HG03378 (cell line): ENCODE results near the gene GPX4.

Experiments
- ATAC-seq: cut with Tn5 transposase; IDR thresholded peaks from one replicate; pipeline ENCODE4 v1.9.1; 2021; ENCODE audit warnings: mild to moderate bottlenecking, moderate library complexity; ENCODE audit not compliant: unreplicated experiment

GPX4 gene

DNA sequence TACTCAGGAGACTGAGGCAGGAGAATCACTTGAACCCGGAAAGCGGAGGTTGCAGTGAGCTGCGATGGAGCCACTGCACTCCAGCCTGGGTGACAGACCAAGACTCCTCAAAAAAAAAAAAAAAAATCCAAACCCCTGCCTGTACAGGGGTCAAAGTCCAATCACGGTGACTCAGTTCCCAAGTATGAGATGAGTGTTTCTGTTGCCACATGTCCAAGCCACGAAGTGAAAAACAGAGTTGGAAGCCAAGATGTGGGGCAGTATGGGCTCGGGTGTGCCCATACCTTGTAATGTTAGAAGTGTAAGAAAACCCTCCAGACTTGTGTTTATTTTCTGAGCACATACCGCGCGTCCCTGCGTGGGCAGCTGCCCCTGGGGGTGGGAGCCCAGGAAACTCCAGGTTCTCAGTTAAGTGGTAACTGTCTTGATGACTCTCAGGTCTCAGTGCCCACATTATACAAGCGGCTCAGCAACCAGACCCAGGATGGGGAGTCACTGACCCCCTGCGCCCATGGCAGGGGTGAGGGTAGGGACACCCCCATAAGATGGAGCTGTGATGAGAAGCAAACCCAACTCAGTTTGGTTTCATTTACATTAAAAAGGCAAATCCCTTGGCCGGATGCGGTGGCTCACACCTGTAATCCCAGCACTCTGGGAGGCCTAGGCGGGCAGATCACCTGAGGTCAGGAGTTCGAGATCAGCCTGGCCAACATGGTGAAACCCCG is 1.2 kb upstream of the GPX4 start:
- no peak for ATAC-seq

DNA sequence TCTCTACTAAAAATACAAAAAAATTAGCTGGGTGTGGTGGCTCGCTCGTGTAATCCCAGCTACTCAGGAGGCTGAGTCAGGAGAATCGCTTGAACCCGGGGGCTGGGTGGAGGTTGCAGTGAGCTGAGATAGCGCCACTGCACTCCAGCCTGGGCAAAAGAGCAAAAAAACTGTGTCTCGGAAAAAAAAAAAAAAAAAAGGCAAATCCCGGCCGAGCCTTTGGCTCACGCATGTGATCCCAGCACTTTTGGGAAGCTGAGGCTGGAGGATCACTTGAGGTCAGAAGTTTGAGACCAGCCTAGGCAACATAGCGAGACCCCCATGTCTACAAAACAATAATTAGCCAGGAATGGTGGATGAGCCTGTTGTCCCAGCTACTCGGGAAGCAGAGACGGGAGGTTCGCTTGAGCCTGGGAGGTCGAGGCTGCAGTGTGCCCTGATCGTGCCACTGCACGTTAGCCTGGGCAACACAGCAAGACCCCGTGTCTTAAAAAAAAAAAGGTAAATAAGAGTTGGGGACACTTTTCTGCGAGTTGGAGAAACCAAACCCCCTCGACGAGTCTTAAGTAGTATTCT is 574 bp upstream of the GPX4 start:
- no peak for ATAC-seq

DNA sequence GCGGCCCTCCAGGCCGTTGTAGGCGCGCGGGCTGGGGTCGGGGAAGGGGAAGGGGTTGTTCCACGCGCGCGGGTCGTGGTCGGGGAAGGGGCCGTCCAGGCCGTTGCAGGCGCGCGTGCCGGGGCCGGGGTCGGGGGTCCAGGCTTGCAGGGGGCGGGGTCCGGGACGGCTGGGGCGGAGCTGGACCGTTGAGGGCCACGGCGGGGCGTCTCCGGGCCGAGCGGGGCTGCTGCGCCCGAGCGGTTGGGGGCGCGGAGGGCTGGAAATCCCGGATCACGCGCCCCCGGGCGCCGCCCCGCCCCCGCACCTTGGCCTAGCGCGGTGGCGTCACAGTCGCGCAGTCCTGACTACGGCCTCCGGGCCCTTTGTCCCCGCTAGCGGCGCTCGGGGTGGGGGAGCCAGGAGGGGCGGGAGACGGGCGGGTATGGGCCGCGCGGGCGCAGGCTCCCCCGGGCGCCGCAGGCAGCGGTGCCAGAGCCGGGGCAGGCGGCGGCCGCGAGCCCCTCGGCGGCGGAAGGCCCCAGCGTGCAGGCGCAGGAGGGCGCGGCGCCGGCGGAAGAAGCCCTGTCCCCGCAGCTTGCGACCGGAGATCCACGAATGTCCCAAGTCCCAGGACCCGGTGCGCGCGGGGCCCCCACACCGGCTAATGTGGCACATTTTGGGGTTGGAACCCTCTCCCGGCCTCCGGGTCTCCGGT is 665 bp downstream of the GPX4 start:
- no peak for ATAC-seq

DNA sequence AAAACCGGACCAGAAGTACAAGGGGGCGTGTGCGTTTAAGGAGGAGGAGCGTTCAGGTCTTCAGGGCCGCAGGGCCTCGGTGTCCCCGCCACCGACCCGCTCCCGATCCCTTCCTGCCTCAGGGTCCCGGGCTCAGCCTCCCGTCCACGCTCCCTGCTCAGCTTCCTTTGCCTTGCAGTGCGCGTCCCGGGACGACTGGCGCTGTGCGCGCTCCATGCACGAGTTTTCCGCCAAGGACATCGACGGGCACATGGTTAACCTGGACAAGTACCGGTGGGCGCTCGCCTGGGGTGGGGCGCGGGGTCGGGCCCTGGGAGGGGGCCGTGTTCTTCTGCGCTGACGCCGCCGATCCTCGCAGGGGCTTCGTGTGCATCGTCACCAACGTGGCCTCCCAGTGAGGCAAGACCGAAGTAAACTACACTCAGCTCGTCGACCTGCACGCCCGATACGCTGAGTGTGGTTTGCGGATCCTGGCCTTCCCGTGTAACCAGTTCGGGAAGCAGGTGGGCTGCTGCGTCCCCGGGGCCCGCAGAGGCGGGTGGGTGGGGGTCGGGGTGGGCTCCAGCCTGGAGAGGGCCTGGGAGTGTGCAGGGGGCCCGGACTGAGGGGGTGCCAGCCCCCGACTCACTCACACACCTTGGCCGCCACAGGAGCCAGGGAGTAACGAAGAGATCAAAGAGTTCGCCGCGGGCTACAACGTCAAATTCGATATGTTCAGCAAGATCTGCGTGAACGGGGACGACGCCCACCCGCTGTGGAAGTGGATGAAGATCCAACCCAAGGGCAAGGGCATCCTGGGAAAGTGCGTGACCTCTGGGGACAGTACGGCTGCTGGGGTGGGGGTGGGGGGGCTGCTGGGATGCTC is 1.4 kb downstream of the GPX4 start:
- no peak for ATAC-seq

DNA sequence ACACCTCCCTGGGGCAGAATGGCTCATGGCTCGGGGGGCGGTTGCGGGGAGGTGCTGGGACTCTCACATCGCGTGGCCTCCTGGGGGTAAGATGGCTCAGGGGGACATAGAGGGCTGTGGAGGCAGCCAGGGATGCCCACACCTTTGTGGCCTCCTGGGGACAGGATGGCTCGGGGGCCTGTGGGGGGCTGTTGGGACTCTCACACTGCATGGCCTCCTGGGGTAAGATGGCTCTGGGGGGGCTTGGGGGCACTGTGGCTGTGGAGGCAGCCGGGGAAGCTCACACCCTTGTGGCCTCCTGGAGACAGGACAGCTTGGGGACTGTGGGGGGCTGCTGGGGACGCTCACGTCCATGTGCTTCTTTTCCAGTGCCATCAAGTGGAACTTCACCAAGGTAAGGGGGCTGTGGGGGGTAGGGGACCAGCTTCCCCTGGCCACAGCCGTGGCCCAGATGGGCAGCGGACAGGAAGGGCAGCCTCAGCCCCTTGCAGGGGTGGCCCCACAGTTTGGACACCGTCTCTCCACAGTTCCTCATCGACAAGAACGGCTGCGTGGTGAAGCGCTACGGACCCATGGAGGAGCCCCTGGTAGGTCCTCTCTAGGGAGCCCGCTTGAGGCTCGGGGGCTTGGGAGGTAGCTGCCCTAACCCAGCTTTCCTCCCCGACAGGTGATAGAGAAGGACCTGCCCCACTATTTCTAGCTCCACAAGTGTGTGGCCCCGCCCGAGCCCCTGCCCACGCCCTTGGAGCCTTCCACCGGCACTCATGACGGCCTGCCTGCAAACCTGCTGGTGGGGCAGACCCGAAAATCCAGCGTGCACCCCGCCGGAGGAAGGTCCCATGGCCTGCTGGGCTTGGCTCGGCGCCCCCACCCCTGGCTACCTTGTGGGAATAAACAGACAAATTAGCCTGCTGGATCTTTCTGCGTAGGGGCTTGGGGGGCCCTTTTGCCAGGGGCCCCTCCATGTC is 2.4 kb downstream of the GPX4 start:
- ATAC-seq: no peak

DNA sequence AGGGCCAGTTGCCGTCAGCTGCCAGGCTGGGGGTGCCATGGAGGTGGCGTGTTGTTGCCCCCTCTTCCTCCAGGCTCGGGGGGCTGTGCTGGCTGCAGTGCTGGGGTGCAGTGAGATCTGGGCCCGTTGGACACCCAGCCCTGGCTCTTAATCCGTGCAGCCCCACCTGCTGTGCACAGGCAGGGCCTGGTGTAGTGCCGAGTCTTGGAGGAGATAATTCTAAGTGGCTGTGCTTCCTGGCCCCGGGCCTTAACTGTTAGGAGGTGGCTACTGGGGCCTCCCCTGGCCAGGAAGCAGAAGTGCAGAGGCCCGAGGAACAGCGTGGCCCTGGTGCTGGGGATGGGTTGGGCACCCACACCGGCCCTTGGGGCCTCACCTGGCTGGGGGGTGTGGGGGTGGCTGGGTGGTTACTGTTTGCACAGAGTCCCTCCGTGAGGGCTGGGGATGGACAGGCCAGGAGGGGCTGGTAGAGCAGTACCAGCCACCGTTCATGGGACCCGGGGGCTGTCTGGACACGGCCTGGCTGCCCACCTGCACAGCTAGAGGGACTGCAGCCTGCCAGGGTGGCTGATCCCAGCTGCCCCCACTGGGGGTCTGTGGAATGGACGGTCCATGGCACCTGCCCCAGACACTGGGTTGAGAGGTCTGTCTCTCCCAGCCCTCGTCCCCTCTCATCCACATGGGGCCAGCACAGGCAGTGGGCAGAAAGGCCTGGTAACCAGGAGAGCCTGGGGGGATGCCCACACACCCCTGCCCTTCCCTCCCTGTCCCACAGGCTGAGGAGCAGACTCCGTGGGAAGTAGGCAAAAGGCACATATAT is 3.3 kb downstream of the GPX4 start:
- ATAC-seq: no peak

DNA sequence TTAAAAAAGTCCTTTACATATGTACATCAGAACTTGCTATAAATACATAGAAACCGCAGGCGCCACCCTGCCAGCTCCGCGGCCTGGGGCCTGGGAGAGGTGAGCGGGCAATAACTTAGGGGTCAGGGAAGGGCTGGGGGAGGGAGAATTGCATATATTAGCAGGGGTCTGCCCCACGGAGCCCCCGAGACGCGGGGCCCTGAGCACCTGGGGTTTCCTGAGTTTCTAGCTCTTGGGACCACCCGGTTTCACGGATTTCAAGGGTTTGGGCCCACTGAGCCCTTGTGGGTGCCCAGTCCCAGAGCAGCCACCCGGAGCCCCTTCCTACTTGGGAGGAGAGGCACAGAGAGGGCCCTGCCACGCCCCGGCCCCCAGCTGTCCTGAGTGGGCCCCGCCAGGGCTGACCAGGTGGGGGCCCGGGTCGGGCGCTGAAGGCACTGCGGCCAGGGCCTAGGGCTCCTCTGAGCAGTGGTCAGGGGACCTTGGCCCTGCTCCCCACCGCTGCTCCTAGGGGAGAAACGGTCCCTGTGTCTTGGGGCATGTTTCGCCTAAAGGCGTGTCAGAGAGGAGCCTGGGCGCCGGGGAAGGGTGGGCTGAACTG is 4.0 kb downstream of the GPX4 start:
- ATAC-seq: no peak

DNA sequence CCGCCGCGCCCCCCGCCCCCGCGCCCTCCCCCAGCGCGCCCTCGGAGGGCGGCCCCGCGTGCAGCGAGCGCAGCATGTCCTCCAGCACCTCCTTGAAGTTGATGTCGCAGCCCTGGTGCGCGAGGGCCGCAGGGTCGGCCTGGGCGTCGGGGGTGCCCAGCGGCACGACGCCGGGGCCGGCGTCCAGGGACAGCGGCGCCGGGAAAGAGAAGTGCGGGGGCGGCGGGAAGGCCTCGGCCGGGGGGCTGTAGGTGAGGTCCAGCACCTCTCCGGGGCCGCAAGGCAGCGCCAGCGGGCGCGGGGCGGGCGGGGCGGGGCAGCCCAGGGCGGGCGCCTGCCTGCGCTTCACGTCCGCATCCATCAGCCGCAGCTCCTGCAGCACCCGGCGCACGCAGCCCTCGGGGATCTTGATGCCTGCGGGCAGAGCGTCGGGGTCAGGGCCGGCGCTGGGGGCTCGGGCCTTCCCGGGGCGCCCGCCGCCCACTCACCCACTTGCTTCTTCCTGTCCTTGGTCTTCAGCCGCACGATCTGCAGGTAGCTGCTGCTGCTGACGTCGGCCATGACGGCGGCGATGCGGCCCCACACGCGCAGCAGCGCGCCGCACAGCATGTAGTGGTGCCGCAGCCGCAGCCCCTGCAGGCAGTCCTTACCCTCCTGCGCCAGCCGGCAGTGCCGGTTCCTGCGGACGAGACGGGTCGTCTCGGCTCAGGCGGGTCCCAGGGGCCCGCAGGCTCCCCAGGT is 4.7 kb downstream of the GPX4 start:
- no peak for ATAC-seq

DNA sequence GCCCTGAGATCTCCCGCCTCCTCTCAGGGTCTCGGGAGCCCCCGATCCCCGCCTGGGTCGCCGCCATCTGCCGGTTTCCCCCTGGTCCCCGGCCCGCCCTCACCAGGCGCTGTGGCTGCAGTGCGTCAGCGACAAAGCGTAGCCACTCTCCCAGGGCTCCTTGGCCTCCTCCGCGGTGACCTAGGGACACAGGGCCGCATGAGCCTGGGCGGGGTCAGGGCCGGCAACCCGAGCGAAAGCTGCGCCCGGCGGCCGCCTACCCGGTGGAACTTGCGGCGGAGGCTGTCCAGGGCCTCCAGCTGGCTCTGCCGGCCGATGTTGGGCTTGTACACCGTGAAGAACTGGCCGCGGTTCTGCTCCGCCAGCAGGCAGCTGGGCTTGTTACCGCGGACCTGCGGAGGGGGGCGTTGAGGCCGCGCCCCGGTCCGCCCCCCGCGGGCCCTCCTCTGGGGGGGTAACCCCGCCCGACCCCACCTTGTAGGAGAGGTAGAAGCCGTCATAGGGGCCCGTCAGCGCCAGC is 5.3 kb downstream of the GPX4 start:
- no peak for ATAC-seq

DNA sequence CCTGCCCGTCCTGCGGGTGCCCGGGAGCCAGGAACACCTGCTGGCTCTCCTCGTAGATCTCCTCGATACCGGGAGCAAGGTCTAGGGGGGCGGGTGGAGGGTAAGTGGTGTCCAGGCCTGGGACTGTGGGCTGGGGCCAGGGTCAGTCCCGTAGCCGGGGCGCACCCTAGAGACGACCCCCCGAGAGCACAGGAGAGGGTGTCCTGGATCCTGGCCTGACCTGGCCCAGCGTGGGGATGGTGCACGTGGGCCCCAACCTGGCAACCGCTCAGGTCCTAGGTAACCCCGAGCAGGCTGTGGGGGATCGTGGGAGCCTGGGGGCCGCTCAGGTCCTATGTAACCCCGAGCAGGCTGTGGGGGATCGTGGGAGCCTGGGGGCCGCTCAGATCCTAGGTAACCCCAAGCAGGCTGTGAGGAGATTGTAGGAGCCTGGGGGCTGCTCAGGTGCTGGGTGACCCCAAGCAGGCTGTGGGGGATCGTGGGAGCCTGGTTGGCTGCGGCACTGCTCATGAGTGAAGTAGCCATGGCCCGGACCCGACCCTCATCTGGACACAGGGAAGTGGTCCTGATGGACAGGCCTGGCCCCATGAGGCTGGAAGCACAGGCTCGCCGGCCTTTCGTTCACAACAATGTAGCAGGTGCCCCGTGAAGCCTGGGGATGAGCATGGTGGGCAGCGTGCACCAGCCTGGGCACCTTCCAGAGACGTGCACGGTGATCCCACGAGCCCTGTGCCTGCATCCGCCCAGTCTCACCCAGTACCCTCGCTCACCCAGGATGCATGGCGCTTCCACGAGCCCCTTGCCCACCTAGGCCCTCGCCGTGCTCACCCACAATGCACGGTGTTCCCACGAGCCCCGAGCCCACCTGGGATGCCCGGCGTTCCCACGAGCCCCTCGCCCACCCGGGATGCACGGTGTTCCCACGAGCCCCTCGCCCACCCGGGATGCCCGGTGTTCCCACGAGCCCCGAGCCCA is 6.2 kb downstream of the GPX4 start:
- ATAC-seq: no peak

DNA sequence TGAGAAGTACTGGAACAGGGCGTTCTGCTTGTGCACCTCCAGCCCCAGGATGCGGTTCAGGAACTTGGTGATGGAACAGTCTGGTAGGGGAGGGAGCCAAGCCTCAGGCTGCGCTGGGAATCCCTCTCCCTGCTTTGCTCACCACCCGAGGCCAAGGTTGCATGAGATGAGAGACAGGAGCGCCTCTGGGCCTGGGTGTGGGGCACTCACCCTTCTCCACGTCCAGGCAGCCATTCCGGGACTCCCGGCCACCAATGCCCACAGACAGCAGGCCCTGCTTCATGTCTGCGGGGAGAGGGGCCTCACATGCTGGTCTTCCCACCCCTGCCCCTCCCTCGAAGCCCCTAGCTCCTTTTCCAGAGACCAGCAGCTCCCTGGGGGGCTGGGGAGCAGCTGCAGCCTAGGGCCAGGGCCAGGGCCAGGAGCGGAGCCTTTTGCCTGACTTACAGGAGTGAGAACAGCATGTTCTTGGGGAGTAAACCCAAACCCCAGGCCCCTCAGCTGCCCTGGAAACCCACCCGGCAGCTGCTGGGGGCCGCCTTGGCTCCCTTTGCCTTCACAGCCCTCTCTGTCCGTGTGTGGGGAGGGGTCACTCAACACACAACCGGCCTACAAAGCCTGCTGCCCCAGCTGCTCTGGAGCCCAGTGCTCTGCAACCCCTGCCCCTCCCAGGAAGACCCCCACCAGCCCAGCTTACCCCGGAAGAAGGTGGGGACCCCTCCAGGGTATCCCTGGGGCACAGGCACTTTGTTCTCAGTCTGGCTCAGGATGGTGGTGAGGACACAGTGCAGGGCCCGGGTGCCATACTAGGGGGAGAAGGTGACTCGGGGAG is 7.2 kb downstream of the GPX4 start:
- ATAC-seq: no peak

DNA sequence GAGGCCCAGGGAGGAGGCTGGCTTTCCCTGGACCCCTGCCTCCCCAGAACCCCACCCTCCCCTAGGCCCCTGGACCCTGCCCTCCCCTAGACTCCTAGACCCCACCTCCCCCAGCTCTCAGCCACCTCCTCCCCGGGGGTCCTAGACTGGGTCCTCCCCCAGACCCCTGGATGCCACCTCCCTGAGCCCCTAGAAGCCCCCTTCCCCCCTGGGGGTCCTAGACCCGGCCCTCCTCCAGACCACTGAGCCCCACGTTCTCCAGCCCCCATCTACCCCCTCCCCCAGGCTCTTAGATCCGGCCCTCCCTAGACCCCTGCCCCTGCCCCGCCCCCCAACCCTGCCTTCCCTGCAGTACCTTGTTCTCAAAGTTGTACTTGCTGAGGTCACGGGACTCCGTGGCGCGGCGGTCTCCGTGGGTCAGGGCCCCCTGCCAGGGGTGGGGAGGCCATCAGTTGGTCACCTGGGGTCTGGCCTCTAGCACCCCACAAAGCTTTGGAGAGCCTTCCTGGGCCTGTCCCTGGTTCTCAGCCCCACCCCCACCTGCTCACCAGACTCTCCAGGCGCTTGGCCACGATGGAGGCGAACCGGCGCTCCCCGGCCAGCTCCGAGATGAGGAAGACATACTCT is 8.0 kb downstream of the GPX4 start:
- no peak for ATAC-seq

DNA sequence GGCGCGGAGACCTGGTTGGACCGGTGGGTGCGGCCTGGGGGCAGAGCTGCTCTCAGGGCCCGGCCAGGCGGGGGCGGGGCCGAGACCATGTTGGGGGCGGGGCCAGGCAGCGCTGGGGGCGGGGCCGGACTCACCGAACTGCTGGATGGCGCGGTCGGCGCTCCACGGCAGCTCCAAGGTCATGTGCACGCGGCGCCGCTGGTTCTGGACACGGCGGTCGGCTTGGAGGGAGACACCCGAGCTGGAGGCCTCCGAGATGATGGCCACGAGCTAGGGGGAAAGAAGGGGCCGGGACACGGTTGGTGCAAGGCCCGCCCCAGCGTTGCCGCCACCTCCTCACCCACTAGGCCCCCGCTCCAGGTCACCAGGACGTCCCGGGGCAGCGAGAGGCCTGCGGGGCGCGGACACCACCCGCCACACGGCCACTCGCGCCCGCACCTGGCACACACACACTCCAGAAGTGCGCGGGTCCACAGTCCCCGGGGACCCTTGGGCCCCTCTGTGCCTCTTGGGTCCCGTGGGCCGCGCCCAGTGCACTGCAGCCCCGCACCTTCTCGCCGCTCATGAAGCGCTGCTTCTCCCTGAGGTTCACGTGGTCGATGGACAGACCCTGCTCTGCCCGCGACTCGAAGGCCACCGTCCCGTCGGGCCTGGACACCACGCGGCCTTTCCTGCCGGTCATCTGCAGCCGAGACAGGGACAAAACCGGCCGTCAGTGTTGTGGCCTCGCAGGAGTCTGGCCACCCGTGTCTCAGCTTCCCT is 8.7 kb downstream of the GPX4 start:
- no peak for ATAC-seq

DNA sequence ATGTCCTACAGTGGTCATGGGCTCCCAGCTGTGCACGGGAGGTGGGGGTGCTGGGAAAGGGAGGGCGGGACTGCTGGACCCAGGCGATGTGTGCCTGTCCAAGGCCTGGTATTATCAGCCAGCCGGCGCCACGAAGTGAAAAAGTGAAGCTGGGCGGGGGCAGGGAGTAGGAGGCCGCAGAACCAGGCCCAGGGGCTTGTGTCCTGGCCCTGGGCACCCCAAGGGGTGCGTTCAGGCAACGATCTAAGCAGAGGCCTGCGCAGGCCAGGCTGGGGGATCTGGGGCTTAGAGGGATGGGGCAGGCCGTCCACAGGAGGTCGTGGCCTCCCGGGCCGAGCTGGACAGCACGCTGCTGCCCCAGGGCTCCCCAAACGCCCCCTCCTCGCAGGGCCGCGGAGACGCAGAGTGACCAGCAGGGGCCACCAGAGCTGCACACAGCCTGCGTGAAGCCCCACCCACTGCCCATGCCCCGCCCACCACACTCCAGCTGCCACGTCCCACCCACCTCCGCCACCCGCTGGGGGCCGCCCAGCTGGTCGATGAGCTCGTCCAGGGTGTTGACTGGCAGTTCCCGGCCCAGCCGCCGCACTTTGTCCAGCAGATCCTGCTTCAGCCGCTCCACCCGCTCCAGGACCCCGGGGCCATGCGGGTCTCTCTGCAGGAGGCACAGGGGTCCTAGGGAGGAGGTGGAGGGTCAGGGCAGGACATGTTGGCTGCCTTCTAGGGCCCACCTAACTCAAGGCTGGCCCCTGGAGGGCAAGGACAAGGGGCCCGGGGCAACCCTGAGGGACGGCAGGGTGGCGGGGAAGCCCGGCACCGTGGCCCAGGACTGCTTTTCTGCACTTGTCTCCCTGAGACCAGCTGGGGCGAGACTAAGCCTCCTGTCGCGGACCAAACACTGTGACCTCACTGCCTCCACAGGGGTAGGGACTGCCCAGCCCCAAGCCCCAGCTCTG is 9.5 kb downstream of the GPX4 start:
- ATAC-seq: no peak
